Retina (tissue), 1 donor: ENCODE measurements around the gene SKI.

Experiments used
- DNase-seq: peaks from one replicate; pipeline ENCODE4 v3.0.0-alpha.2; 2016

SKI gene

DNA sequence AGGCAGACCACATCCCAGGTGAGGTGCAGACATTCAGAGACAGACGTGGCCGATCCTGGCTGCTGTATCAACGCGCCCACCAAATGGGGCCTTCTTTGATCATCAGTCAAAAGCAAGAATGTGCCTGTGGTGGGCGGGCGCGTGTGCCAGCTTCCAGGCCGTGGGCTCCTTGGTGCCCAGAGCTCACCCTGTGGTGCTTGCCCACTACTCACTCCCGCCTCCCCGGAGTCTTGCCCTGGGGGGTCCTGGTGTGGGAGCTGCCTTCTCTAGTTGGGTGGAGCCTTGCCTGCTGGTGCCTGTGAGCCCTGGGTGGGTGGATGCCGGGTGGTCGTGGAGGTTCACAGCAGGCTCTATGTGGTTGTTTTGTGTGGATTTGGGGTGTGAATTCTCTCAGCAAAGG is 70.6 kb downstream of the SKI start:
- no peak for DNase-seq

- no peak for DNase-seq
Observed at GRCh38 chr1:2299131-2299627, 71.1 kb downstream of the SKI start.

GRCh38 chr1:2300004-2300771 is 72.1 kb downstream of the SKI start:
- no peak for DNase-seq

- DNase-seq = no peak
Observed at GRCh38 chr1:2300851-2301606, 72.9 kb downstream of the SKI start.

DNA sequence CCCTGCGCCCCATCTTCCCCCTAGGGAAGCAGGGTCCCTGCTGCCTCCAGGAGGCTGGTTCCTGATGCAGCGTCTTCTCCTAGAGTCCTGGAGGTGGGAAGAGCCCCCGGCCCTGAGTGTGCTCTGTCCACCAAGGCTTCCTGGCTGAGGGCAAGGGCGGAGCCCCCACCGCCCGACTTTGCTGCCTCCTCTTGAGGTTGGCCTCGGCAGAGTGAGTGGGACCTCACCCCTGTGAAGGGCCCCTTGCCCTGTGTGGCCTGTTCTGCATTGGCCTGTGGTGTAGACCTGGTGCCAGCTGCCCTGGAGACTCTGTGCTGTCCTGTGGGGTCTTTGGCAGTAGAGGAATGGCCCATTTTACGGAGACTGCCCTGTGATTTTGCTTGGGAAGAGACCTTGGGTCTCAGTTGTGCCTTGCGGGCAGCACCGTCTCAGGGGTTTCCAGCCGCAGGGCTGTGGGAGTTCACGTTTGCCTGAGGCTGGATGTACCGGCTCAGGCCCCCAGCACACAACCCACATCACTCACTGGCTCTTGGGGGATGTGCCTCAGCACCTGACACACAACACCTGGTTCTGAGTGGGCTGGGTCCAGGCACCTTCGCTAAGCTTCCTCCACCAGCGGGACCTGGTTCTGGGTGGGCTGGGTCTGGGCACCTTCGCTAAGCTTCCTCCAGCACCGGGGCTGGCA is 73.6 kb downstream of the SKI start:
- no peak for DNase-seq

DNA sequence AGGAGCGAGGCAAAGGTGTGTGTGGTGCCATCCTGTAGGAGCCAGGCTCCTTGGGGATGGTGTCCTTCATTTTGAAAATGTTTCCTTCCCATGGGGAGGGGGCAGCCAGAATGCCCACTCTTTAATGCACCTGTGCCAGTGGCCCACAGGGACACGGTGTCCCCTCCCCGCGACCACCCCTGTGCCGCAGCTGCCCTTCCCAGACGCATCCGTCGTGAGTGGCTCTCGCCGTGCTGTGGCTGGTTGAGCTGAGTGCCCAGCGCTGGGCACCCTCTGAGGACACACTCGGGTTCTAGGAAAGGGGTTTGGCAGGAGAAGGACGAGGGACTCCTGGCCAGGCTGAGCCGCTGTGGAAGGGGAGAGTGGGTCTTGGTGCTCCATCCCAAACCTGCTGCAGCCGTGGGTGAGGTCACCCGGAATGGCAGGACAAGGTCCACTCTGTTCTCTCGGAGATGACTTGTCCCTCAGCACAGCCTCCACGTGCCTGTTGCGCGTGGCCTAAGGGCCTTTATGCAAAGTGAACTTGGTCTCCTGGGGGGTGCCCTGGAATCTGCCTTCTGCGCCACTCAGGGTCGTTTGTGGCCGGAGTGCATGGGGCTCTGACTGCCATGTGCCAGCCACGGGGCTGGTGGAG is 74.3 kb downstream of the SKI start:
- DNase-seq = no peak

- no peak for DNase-seq
Observed at GRCh38 chr1:2303016-2303775, 75.1 kb downstream of the SKI start.

DNA sequence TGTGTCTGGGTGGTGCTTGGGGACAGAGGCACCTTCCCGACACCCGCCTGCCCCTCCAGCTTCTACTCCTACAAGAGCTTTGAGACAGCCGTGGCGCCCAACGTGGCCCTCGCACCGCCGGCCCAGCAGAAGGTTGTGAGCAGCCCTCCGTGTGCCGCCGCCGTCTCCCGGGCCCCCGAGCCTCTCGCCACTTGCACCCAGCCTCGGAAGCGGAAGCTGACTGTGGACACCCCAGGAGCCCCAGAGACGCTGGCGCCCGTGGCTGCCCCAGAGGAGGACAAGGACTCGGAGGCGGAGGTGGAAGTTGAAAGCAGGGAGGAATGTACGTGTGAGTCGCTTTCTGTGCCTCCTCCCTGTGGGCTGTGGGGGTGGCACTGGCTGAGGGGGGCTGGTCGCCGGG is 75.7 kb downstream of the SKI start:
- DNase-seq = no peak

GRCh38 chr1:2304282-2304681 is 76.2 kb downstream of the SKI start:
- no peak for DNase-seq

- DNase-seq = no peak
Observed at GRCh38 chr1:2304921-2305681, 77.0 kb downstream of the SKI start.

- DNase-seq = no peak
Observed at GRCh38 chr1:2306151-2306978, 78.2 kb downstream of the SKI start.

DNA sequence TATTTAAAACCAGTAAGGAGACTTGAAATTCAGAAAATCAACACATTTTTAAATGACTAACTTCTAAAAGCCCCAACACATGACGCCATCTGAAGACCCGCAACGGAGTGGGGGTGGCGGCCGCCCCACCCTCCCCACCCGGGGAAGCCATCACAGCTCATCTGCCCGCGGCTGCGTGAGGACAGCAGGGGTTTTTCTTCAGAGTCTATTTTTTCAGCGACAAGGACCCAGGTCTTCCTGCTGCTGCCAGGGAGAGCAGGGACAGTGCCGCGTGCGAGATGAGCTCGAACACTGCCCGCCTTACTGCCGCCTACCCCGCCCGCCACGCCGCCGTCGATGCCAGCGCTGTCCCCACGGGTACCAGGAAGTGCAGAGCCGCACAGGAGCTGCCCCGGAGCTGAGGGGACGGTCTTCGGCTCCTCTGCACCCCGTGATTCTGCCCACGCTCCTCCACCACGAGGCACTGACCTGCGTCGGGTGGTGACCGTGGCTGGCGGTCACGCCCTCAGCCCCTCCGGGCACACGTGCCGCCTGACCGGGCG is 79.0 kb downstream of the SKI start:
- DNase-seq = no peak

GRCh38 chr1:2307972-2308371 is 79.9 kb downstream of the SKI start:
- no peak for DNase-seq

DNA sequence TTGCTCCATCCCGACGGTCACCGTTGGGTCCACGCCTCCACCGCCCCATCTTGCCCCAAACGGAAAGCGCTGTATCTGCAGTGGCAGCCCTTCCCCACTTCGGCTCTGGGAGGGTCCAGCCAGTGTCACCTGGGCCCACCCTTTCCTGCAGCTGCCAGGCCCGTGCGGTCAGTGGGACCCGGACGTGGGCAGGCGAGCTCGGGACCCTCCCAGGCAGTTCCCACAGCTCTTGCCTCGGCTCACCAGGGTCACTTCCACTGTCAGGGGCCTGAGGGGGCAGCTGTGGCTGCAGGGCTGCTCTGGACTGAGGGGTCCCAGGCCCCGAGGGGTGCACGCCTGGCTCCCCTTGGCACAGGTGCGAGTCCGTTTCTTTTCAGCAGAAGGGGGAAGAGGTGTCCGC is 80.7 kb downstream of the SKI start:
- DNase-seq = no peak

- DNase-seq = no peak
Observed at GRCh38 chr1:2310332-2311183, 82.4 kb downstream of the SKI start.

DNA sequence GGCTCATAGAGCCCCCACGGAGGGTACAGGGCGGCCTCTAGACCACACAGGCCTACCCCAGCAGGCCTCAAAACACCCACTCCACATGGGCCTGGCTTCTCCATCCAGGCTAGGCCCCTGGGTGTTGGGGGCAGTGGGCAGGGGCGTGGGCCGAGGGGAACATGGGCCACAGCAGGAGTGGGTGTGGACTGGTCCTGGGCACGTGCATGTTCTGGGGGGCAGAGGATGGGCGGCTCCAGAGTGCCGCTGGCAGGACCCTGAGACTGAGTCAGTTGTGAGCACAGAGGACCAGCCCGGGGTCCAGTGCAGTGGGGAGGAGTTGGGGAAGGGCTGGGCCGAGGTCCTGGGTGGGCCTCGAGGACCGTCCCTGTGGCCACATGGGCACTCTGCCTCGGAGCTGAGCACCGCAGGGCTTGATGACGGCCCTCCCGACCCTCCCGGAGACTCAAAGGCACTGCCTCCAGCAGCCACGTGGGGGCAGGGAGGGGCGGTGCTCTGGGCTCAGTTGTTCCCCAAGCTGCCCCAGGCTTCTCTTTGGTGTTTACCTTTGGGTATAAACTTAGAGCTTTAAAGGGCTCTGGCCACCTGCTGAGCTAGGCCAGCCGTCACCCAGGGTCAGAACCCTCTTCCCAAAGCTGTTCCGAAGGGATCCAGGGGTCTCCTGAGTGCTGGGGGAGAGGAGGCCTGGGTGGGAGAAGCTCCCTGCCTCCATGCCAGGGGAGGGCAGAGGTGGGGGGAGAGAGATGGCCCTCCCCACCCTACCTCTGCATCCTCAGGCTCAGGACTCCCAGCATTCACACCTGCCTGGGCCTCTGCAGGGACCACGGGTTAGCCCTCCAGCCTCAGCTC is 83.3 kb downstream of the SKI start:
- peak; percentile 77 for DNase-seq

- DNase-seq = no peak
Observed at GRCh38 chr1:2312160-2312514, 84.0 kb downstream of the SKI start.

DNA sequence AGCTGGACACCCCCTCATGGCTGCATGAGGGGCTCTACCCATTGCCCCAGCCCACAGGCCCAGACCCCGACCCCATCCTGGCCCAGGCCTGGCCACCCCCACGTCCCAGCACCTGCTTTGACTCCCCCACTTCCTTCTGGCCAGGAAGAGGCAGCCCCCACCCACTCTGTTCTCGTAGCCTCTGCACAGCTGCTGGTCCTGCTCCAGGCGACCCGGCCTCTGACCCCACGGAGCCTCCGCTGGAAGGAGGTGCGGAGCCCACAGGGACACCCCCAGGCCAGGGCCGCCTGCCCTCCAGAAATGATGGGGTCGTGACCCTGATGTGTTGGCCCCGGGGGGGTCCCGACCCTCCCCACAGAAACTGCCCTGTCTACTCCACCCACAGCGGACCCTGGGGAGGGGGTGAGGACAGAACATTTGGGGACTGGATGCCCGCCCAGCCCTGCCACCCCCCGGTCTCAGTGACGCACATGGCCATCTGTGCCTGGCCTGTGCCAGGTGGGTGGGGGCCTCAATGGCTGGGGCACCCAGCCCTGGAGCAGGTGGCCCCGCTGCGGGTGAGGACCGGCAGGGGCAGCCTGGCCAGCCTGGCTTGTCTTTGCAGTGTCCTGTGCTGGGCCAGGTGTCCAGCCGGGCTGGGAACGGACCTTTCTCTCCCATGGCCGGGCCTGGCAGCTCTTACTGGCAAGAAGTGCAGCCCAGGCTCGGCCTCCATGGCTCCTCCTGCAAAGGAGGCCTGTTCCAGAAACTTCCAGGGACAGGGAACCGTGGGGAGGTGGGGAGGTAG is 84.6 kb downstream of the SKI start:
- no peak for DNase-seq
